ENCODE data around the gene PERCC1. TPM values are rescaled to one million over a fixed set of nuclear protein-coding genes. Genes with fewer than 3 reads are reported as not detected.

PERCC1 gene
- total RNA-seq (2014; rRNA removed; shearing (Covaris generic)): not detected in 2 replicates

DNA sequence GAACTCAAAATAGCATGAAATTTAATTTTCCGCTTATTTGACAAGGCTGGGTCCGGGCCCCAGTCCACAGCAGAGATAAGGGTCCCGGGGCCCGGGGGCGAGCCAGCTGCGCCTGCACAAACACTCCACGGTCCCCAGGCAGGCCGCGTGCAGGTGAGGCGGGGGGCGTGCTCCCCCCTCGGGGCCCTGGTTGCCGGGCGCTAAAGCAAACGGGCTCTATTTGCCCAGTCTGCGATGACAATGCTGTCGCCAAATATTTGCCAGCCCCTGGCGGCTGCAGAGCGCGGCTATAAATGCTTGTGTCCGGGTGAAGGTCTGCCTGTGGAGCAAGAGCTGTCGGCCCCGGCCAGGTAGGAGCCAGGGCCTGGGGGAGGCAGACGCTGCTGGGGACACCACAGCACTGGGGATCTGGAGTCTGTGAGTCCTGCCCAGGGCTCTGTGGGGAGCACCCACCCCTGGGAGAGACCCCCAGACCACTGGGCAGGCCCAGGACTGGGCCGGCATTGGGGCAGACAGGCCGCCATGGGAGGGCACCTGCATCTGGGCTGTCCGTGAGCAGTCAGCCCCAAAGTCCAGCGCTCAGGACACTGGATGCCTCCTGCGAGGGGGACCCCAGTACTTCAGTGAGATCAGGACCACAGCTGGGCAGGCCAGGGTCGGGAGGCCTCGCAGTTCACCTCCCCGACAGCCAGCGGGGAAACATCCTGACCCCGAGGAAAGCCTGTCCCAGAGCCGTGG, at the start of gene PERCC1:
PERCC1 (plus strand) TSS at position 320 of the 738 bp plus-strand sequence. CDS start 1,516 bp downstream, outside the sequence.
- DNase-seq (ENCODE audit: low spot score): no peak

DNA sequence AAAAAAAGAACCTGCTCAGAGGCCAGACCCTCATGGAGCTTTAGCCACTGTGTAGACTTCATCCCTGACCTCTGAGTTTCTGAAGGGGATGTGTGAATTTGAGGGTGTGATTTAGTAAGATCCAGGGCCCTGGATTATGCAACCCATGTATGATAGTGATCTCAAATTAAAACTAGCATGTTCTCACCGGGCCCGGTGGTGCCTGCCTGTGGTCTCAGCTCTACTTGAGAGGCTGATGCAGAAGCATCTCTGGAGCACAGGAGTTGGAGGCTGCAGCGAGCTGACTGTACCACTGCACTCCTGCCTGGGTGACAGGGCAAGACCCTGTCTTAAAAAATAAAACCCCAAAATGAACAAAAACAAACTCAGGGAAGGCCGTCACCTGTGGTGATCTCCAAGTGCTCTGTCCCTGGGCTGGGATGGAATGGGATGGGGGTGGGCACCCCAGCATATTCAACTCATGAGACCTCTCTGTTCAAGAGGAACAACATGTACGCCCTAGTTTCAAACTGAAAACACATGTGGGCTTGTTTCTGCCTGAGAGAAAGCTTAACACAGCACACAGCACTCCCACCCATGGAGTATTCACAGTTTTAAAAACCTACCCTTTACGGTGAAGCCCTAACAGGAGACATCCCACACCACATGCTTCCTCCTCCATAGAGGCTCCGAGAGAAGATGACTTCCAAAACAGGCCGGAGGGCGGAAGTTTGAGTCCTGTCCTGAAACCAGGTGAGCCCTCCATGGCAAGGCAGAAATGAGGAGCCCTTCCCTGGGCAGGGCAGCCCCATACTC, 49.1 kb upstream of the PERCC1 start:
- no peak for DNase-seq (ENCODE audit: low spot score)

DNA sequence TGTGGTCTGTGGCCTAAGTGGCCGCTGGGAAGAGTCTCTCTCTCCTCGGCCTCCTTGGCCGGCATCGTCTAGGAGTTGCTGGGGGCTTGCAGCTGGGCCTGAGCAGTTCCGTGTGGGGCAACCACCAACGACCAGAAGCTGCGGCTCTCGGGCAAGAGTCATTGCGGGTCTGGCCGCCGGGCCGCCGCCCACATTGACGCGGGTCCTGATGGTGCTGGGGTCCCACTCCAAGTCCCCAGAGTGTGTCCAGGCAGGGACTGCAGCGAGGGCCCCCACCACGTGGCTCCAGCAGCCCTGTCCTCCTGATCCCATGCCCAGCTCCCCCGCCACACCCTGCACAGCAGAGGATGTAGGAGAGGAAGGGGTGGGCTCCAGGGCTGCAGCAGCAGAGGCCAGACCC, 47.3 kb upstream of the PERCC1 start:
- DNase-seq (ENCODE audit: low spot score): no peak

GRCh38 chr16:1385232-1385631, 45.6 kb upstream of the PERCC1 start:
- DNase-seq (ENCODE audit: low spot score): no peak

- DNase-seq (ENCODE audit: low spot score): no peak
These were observed 43.5 kb upstream of the PERCC1 start for GRCh38 chr16:1387331-1387730.

- no peak for DNase-seq (ENCODE audit: low spot score)
These were observed 41.1 kb upstream of the PERCC1 start for GRCh38 chr16:1389762-1390161.

DNA sequence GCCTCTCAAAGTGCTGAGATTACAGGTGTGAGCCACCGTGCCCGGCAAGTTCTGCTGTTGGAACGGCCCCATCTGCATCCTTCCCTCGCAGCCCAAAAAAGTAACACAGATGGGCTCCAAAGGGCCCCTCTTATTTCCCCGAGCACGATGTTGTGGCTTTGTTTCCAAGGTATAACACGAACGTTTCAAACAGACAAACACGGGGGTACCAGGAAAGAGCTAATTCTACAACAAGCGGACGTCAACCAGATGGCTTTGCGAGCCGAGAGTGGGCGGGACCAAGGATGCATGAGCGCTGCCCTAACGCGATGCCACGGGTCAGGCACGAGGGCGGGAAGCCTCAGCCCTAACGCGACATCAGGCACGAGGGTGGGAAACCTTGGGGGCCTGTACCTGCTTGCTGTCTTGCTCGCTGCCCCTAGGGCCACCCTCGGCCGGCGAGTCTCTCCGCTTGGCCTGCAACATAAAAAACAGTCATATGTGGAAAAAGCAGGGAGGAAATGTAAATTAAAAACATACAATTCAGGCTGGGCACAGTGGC, 40.6 kb upstream of the PERCC1 start:
- no peak for DNase-seq (ENCODE audit: low spot score)

DNA sequence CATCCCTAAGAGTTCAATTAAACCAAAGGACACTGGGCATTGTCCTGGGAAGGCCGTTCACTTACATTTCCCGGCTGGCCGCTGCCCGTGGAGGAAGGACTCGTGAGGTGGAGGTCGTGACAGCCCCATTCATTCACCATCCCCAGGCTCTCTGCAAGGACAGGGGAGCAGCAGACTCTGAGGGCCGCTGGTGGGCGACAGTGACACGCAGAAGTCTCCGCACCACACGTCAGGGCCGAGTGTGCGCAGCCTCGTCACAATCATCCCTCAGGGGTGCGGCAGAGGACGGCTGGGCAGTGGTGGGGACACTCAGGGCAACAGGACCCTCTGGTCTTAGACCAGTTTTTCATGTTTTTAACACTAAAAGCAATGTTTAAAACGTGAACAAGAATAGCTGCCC, 38.1 kb upstream of the PERCC1 start:
- no peak for DNase-seq (ENCODE audit: low spot score)

DNA sequence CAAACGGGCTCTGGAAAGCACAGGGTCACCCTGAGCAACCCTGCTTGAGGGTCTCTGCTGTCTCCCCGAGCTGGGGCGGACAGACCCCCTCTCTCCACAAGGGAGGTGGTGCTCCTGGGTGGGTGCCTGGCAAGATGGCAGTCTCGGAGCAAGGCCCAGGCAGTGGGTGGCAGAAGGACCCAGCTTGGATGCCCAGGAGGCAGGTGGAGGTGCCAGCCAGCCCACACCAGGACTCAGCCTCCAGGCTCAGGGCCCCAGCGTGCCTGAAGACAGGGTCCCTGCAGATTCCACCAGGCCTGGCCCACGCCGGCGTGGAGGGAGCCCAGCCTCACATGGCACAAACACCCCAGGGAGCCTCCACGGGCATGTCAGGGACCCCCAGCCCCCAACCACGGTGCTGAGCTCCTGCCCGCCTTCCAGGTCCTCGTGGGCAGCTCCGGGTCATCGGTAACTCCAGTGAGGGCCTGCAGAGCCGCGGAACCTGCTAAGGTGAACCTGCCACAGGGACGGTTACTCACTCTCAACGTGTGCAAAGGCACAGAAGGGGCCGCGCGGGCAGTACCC, 37.2 kb upstream of the PERCC1 start:
- DNase-seq (ENCODE audit: low spot score): no peak

DNA sequence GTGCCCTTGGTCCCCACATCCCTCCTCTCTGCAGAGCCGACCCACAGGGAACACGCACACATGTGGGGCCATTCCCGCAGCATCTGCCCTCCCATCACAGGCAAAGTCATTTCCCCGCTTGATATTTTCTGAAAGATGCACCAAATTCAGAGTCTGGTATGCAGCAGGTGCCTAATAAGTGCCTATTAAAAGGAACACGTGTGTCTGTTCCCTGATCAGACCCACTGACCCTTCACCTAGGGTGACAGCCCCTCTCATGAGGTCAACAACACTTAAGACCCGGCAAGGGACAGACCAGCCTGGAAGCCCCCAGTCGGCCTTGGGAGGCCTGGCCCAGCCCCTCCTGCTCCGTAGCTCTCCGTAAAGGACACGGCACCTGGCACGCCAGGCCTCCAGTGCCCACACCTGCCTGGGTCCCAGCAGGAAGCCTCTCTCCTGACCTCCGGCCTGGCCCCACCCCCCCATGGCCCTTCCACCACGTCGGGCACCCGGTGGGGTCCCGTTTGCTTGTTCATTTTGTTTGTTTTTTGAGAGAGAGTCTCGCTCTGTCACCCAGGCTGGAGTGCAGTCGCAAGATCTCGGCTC, 36.4 kb upstream of the PERCC1 start:
- DNase-seq (ENCODE audit: low spot score): no peak

GRCh38 chr16:1395444-1396031, 35.3 kb upstream of the PERCC1 start:
- no peak for DNase-seq (ENCODE audit: low spot score)

GRCh38 chr16:1397779-1398178, 33.1 kb upstream of the PERCC1 start:
- DNase-seq (ENCODE audit: low spot score): no peak

DNA sequence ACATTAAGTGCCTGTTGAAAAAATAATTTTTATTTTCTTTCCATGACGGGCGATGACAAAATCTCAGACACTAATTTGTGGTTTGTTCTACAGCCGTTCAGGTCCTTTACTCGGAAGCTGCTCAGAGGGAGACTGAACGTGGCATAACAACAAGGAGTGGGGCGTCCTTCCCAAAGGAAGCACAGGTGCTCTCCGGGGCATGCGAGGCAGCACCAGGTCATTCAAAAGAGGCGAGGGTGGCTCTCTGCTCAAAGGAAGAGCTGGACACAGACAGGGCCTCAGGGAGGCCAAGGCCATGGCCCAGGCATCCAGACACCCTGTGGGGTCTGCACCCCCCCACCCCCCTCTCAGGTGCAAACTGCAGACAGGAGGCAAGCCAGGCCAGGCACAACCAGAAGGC, 32.5 kb upstream of the PERCC1 start:
- DNase-seq (ENCODE audit: low spot score): no peak

DNA sequence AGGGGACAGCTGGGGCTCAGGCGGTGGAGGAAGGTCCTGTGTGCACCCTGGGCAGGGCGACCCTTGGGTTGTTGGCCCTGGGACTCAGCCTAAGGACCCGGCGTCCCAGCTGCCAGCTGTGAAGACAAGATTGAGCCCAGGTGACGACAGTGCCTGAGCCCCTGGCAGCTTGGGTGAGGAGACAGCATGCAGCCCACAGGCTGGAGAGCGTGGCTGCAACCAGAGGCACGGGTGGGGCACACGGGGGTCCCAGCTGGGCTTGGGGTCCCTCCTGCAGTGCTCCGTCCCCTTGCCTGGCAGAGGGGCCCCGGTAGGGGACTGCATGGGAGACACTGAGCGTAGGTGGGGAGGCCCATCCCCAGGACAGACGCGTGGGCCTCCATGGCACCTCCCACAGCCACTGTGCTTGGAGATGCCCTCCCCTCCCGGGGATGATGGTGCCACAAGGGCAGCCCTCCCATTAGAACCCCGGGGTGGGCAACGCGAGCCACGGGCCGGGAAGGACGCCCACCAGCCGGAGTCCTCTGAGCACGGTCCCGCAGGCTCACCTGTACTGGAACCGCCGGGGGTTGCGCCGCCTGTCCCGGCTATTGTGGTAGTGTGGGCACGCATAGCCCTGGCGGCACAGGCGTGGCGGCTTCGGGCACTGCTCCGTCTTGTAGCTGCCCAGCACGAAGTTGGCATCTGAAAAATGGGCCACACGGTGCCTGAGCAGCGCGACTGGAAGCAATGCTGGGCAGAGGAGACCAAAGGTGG, 31.9 kb upstream of the PERCC1 start:
- DNase-seq (ENCODE audit: low spot score): no peak

GRCh38 chr16:1401061-1401757, 29.7 kb upstream of the PERCC1 start:
- no peak for DNase-seq (ENCODE audit: low spot score)

GRCh38 chr16:1401758-1402154, 29.1 kb upstream of the PERCC1 start:
- DNase-seq (ENCODE audit: low spot score): no peak

DNA sequence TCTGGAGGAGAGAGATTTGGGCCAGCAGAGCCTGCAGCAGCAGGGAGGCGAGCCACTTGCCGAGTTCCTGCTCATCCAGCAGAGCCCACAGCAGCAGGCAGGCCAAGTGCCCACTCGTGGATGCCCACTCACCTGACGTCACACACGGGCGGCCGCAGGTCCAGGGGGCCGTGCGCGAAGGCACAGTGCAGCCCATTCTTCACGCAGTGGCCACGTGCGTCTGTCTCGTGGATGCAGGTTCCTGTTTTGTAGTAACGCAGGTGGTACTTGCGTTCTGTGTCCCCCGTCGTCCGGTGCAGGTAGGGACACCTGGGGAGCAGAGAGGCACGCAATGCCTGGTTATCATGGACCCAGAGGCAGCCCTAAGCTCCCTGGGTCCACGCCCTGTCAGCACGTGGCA, 27.8 kb upstream of the PERCC1 start:
- no peak for DNase-seq (ENCODE audit: low spot score)

GRCh38 chr16:1403733-1404132, 27.1 kb upstream of the PERCC1 start:
- DNase-seq (ENCODE audit: low spot score): no peak

DNA sequence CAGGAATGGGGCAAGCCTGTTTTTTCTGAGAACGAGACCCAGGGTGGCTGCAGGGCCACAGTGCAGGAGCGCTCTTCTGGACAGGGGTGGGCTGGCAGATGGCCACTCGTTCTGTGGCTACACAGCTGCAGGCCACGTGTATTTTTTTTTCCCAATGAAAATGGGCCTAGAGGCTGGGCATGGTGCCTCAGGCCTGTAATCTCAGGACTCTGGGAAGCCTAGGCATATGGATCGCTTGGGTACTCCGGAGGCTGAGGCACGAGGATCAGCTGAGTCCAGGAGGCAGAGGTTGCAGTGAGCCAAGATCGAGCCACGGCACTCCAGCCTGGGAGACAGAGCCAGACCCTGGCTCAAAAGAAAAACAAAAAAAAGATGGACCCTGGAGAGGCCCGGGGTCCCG, 23.1 kb upstream of the PERCC1 start:
- DNase-seq (ENCODE audit: low spot score): no peak

DNA sequence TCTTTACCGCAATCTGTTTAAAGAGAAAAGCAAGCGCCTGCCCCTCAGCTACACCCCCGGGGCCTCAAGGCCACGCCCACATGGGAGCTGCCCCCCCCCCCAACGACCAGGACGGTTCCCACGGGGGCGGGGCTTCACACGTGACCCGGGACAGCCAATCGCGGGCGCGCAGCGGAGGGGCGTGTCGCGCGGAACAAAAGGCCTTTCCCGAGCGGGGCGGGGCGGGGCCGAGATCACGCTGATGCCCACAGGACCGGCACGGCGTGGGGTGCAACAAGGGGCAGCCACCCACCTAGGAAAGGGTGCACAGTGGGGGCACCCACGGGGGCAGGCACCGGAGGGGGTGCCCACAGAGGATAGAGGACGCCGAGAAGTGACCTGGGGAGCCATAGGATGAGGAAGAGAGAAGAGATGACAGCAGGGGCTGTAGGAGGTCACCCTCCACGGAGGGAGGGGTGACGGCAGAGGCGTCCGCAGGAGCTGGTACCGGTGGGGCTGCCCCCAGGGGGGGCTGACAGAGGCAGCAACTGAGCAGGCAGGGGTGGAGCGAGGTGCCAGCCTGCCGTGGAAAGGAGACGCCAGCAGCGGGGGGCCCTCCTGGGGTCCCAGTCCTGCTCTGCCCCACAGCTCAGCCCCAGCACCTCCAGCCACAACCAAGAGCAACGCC, 22.6 kb upstream of the PERCC1 start:
- peak; percentile 75 for DNase-seq (ENCODE audit: low spot score)

Measured in A172 (cell line).